K562 (cell line): ENCODE results near the gene NAA11. TPM values are rescaled to one million over a fixed set of nuclear protein-coding genes. Genes with fewer than 3 reads are reported as not detected.

ENCODE experiments used
- ATAC-seq: fragments of 200-7000 bp; cut with Tn5 transposase; 3 replicates; pipeline ENCODE4 v1.9.1; 2020; ENCODE audit warnings: moderate library complexity
- BruUV-seq: library from RNA; stranded (reverse); fragments of 400-500 nt; replicated peaks from 2 replicates; lab custom pipeline; 2021; lab: Mats Ljungman, UMichigan
- CTCF ChIA-PET: fragments of 300-600 bp; formaldehyde crosslinking; extraction: SDS; loops from one replicate; lab custom pipeline; 2021; ENCODE audit warnings: low intra/inter-chr PET ratio; lab: Yijun Ruan, JAX
- POLR2A ChIA-PET: fragments of 300-600, 350-650 bp; sonication (Branson Sonifier 250); formaldehyde crosslinking; extraction: SDS; loops from one replicate; lab custom pipeline; 2021; ENCODE audit warnings: antibody characterized with exemption, inconsistent platforms; lab: Yijun Ruan, JAX
- DNase-seq, 4 experiments: peaks; one replicate each; pipeline versions ENCODE4 v3.0.0 to v3.0.0-alpha.2; 2011 to 2018; ENCODE audit warnings: low spot score in 3 of 4, mixed read lengths in 3 of 4; ENCODE audit errors: extremely low read depth in 1 of 4
- FAIRE-seq: peaks from 2 replicates; lab custom pipeline; 2011; peaks lifted over from hg19 to GRCh38; lab: Jason Lieb, UNC
- H2AFZ ChIP-seq: 2 replicates; pipeline ENCODE4 v1.6.0; 2011; ENCODE audit warnings: low read depth, low read length, control low read depth, inconsistent platforms
- H3K27ac ChIP-seq: fragments of 200-600 bp; 3 replicates; pipeline ENCODE4 v1.8.0; 2011; ENCODE audit warnings: low read depth, mild to moderate bottlenecking, control low read depth, inconsistent platforms, low read length, moderate library complexity, mixed read lengths; ENCODE audit errors: extremely low read depth
- H3K27me3 ChIP-seq, 2 experiments: fragments of 300-600 bp in 1 of 2; 2 replicates in 1 of 2; 3 replicates in 1 of 2; pipeline versions ENCODE4 v1.6.0 to v1.8.0; 2011; ENCODE audit warnings: inconsistent platforms in 2 of 2, low read length in 2 of 2, mild to moderate bottlenecking in 1 of 2, mixed read lengths in 1 of 2, moderate library complexity in 1 of 2; ENCODE audit not compliant: control insufficient read depth in 2 of 2, insufficient read depth in 2 of 2
- H3K36me3 ChIP-seq: fragments of 300-600 bp; 3 replicates; pipeline ENCODE4 v1.8.0; 2011; ENCODE audit warnings: mild to moderate bottlenecking, low read length, inconsistent platforms; ENCODE audit not compliant: control insufficient read depth, insufficient read depth
- H3K4me1 ChIP-seq, 2 experiments: fragments of 200-600 bp in 1 of 2; replicated peaks in 1 of 2; 2 replicates in 1 of 2; 3 replicates in 1 of 2; pipeline versions ENCODE4 v1.5.1 to v1.8.0; 2011; ENCODE audit warnings: inconsistent platforms in 2 of 2, low read length in 2 of 2, mild to moderate bottlenecking in 1 of 2, mixed read lengths in 1 of 2, moderate library complexity in 1 of 2; ENCODE audit not compliant: control insufficient read depth in 2 of 2, insufficient read depth in 2 of 2
- H3K4me2 ChIP-seq: 2 replicates; pipeline ENCODE4 v1.6.1; 2011; ENCODE audit warnings: low read length, control low read depth, inconsistent platforms, mixed read lengths; ENCODE audit not compliant: insufficient read depth
- H3K4me3 ChIP-seq: fragments of 200-600 bp; sonication (generic), shearing (Covaris generic); 2 replicates; pipeline ENCODE4 v1.5.1; 2016; ENCODE audit warnings: control low read depth, inconsistent platforms
- H3K79me2 ChIP-seq: fragments of 200-600 bp; 3 replicates; pipeline ENCODE4 v1.8.0; 2011; ENCODE audit warnings: low read length, inconsistent platforms; ENCODE audit not compliant: control insufficient read depth, insufficient read depth
- H3K9ac ChIP-seq, 2 experiments: 2 replicates each; pipeline versions ENCODE4 v1.6.0 to v1.6.1; 2011; ENCODE audit warnings: low read depth in 2 of 2, low read length in 2 of 2, control low read depth in 1 of 2, inconsistent platforms in 1 of 2, mild to moderate bottlenecking in 1 of 2, mixed read lengths in 1 of 2; ENCODE audit not compliant: insufficient read depth in 1 of 2
- H3K9me1 ChIP-seq: one replicate; pipeline ENCODE4 v1.6.0; 2011; ENCODE audit warnings: inconsistent platforms, mild to moderate bottlenecking, low read length, moderate library complexity; ENCODE audit not compliant: control insufficient read depth, insufficient read depth
- H3K9me3 ChIP-seq: replicated peaks from 2 replicates; pipeline ENCODE4 v1.5.1; 2011; ENCODE audit warnings: low read depth, low read length, inconsistent platforms; ENCODE audit not compliant: control insufficient read depth, insufficient read depth
- H4K20me1 ChIP-seq: replicated peaks from 2 replicates; pipeline ENCODE4 v1.6.1; 2011; ENCODE audit warnings: low read length, inconsistent platforms, mixed read lengths; ENCODE audit not compliant: control insufficient read depth, insufficient read depth
- ATF3 ChIP-seq, 2 experiments: fragments of 450-650 bp in 1 of 2; sonication (generic) in 1 of 2; formaldehyde crosslinking in 1 of 2; IDR thresholded peaks in 1 of 2; conservative IDR thresholded peaks in 1 of 2; 2 replicates each; pipeline versions ENCODE4 v1.6.1 to v1.8.1; 2016 to 2023; ENCODE audit warnings: mild to moderate bottlenecking in 2 of 2, moderate library complexity in 2 of 2, inconsistent platforms in 1 of 2, missing genetic modification reagents in 1 of 2
- E2F8 ChIP-seq: fragments of 450-650 bp; IDR thresholded peaks from 2 replicates; pipeline ENCODE4 v1.7.1; 2018; ENCODE audit warnings: mild to moderate bottlenecking, low read depth; ENCODE audit not compliant: partially characterized antibody
- HDGF ChIP-seq: fragments of 450-650 bp; IDR thresholded peaks from 2 replicates; pipeline ENCODE4 v1.6.1; 2016
- KAT2B ChIP-seq: IDR thresholded peaks from one replicate; pipeline ENCODE4 v1.6.1; 2012; ENCODE audit warnings: low read depth, mild to moderate bottlenecking, control low read depth, inconsistent platforms, low read length, moderate library complexity
- NFIX ChIP-seq: fragments of 250-450 bp; sonication (Bioruptor Pico); IDR thresholded peaks from 2 replicates; pipeline ENCODE4 v1.4.0; 2020; ENCODE audit warnings: low read depth, mild to moderate bottlenecking, moderate library complexity
- NR2C1 ChIP-seq, 2 experiments: fragments of 450-650 bp; IDR thresholded peaks; 2 replicates each; pipeline ENCODE4 v1.6.1; 2017; ENCODE audit warnings: mild to moderate bottlenecking in 2 of 2, antibody characterized with exemption in 1 of 2, inconsistent platforms in 1 of 2, missing compliant biosample characterization in 1 of 2, missing genetic modification characterization in 1 of 2
- NR2F6 ChIP-seq: fragments of 450-650 bp; formaldehyde crosslinking; IDR thresholded peaks from 2 replicates; pipeline ENCODE4 v1.4.0; 2020; ENCODE audit warnings: mild to moderate bottlenecking
- POLR2A ChIP-seq: fragments of 450-650 bp; conservative IDR thresholded peaks from 2 replicates; pipeline ENCODE4 v1.6.1; 2016
- RERE ChIP-seq: sonication (generic); formaldehyde crosslinking; IDR thresholded peaks from 2 replicates; pipeline ENCODE4 v1.8.0; 2023; ENCODE audit warnings: missing genetic modification reagents, mild to moderate bottlenecking, borderline replicate concordance
- SIN3B ChIP-seq: fragments of 450-650 bp; IDR thresholded peaks from 2 replicates; pipeline ENCODE4 v1.6.1; 2017; ENCODE audit warnings: low read depth, mild to moderate bottlenecking, moderate library complexity
- SMAD4 ChIP-seq: fragments of 250-450 bp; sonication (Bioruptor Pico); conservative IDR thresholded peaks from 2 replicates; pipeline ENCODE4 v1.8.0; 2021; ENCODE audit warnings: inconsistent platforms, mild to moderate bottlenecking, moderate library complexity
- SRSF9 ChIP-seq: fragments of 200-400 bp; formaldehyde crosslinking; IDR thresholded peaks from 2 replicates; pipeline ENCODE4 v1.6.1; 2017; ENCODE audit warnings: low read depth, low read length, borderline replicate concordance
- USF2 ChIP-seq: sonication (generic); formaldehyde crosslinking; IDR thresholded peaks from 2 replicates; pipeline ENCODE4 v1.5.0; 2020; ENCODE audit warnings: missing genetic modification reagents
- ZBED1 ChIP-seq: IDR thresholded peaks from 2 replicates; pipeline ENCODE4 v1.6.1; 2014
- WGBS: fragments of 100-300 bp; shearing (Covaris generic); methylation state at CpG from one replicate; pipeline ENCODE4 v1.1.6; 2016; ENCODE audit warnings: low coverage, mixed read lengths; ENCODE audit not compliant: insufficient coverage; ENCODE audit errors: missing lambda C conversion rate; 5-methylcytosine and 5-hydroxymethylcytosine counted together
- in situ Hi-C: fragments of 300-500 bp; cut with MboI; formaldehyde crosslinking; loops from 4 replicates; pipeline ENCODE4 v1.15.0; 2018; ENCODE audit warnings: inconsistent platforms, mixed read lengths
- intact Hi-C: fragments of 100-400 bp; cut with micrococcal nuclease; formaldehyde crosslinking; loops from 2 replicates; pipeline ENCODE4 v1.14.2; 2022
- polyA plus RNA-seq, 8 experiments: library from polyadenylated mRNA; depleted of rRNA in 4 of 8; stranded (reverse) in 5 of 8; unstranded in 3 of 8; fragments of >200 nt; fragmentation: Nextera tagmentation in 2 of 8; fragmentation: Illumina TruSeq in 1 of 8; extraction: Ambion mirVana in 2 of 8; extraction: Trizol in 1 of 8; gene quantifications; 2 replicates each; pipeline versions ENCODE4 v1.2.1 to v1.2.3, GENCODE V29; 2011 to 2014; ENCODE audit warnings: inconsistent platforms in 1 of 8, missing spikeins in 1 of 8
- total RNA-seq, 7 experiments: library from RNA; depleted of rRNA in 6 of 7; stranded (reverse); fragments of >200 nt in 6 of 7; fragmentation: Illumina TruSeq in 2 of 7; extraction: Trizol in 2 of 7; gene quantifications; 2 replicates each; pipeline versions ENCODE4 v1.2.1 to v1.2.3, GENCODE V29; 2011 to 2021; ENCODE audit warnings: low replicate concordance in 1 of 7

NAA11 gene
- total and polyA plus RNA-seq, 9 of the 15 experiments (the other 6 are each of a cell fraction or from before 2014, with no cell fraction given), result 17.1 to 34.6 (median 23.1) TPM

GRCh38 chr4:79287076-79287475 is 38.8 kb downstream of the NAA11 start:
- CTCF ChIA-PET, result no interaction called here
- Histone ChIP-seq H3K27ac (no peak overlapping the region), H3K27me3 (no peaks in the 10 kb centered on the region), H3K9me3 (no peaks in the 10 kb centered on the region), H3K4me2 (no peak overlapping the region), H3K9ac (no peak overlapping the region), H4K20me1 (no peaks in the 10 kb centered on the region), H3K36me3 (no peaks in the 10 kb centered on the region), H3K4me3 (no peak overlapping the region), H3K79me2 (no peaks in the 10 kb centered on the region), H3K4me1 (no peaks in the 10 kb centered on the region; a peak in 1 of 5 replicates), H3K9me1 (no peaks in the 10 kb centered on the region), H2AFZ (no peak overlapping the region)
- intact Hi-C loops, result no loop called here
- POLR2A ChIA-PET, result no interaction called here
- BruUV-seq, result no TSS peak
- no peak for DNase-seq
- FAIRE-seq, result no peak
- in situ Hi-C loops, result no loop called here
- 76% methylated on average over 2 of the region's 2 CpGs for WGBS
- ATAC-seq, result no peak
- TF ChIP-seq NR2C1 (IDR thresholded peaks at IDR 0.05), result no peak
- no peak for TF ChIP-seq NR2C1 (tag; IDR thresholded peaks at IDR 0.05)
- no peak for TF ChIP-seq USF2 (CRISPR knock-in tag)
- no peak for TF ChIP-seq RERE (CRISPR knock-in tag)
- TF ChIP-seq NFIX, result no peak
- no peak for TF ChIP-seq KAT2B
- TF ChIP-seq ZBED1, result no peak
- no peak for TF ChIP-seq E2F8
- no peak for TF ChIP-seq SRSF9
- TF ChIP-seq SMAD4, result no peak
- no peak for TF ChIP-seq NR2F6 (CRISPR knock-in tag)
- TF ChIP-seq HDGF, result no peak
- TF ChIP-seq ATF3 (IDR thresholded peaks at IDR 0.05), result no peak
- no peak for TF ChIP-seq ATF3 (CRISPR knock-in tag; conservative IDR thresholded peaks at IDR 0.05)
- no peak for TF ChIP-seq POLR2A
- TF ChIP-seq SIN3B, result no peak
